Neutrophil (primary cell): ENCODE measurements around the gene PDE4D.

ENCODE experiments used
- H3K27ac ChIP-seq: fragments of 200-600 bp; sonication (generic); 2 replicates; pipeline ENCODE4 v1.5.1; 2016; ENCODE audit warnings: mild to moderate bottlenecking, moderate library complexity
- H3K27me3 ChIP-seq: fragments of 200-600 bp; sonication (generic); 2 replicates; pipeline ENCODE4 v1.6.0; 2016; ENCODE audit warnings: mild to moderate bottlenecking
- H3K36me3 ChIP-seq: fragments of 200-600 bp; sonication (generic); 2 replicates; pipeline ENCODE4 v1.5.1; 2017
- H3K4me1 ChIP-seq, 2 experiments: fragments of 200-600 bp in 1 of 2; sonication (generic) in 1 of 2; 1 replicate in 1 of 2; 2 replicates in 1 of 2; pipeline versions ENCODE4 v1.5.1 to v1.6.1; 2013 to 2016; ENCODE audit warnings: low read depth in 1 of 2, low read length in 1 of 2, mild to moderate bottlenecking in 1 of 2, moderate library complexity in 1 of 2; ENCODE audit not compliant: control insufficient read depth in 1 of 2, insufficient read depth in 1 of 2
- H3K4me3 ChIP-seq, 2 experiments: fragments of 200-600 bp in 1 of 2; sonication (generic) in 1 of 2; 1 replicate in 1 of 2; 2 replicates in 1 of 2; pipeline ENCODE4 v1.5.1; 2013 to 2016; ENCODE audit warnings: low read depth in 1 of 2, low read length in 1 of 2, mild to moderate bottlenecking in 1 of 2, moderate library complexity in 1 of 2
- H3K9me3 ChIP-seq: fragments of 200-600 bp; sonication (generic); 2 replicates; pipeline ENCODE4 v1.5.1; 2016
- TF ChIP-seq, protein P1 (sequence below): fragments of 200-600 bp; sonication (generic); IDR thresholded peaks from 2 replicates; pipeline ENCODE4 v1.5.1; 2016; ENCODE audit warnings: antibody characterized with exemption

Gene PDE4D

DNA sequence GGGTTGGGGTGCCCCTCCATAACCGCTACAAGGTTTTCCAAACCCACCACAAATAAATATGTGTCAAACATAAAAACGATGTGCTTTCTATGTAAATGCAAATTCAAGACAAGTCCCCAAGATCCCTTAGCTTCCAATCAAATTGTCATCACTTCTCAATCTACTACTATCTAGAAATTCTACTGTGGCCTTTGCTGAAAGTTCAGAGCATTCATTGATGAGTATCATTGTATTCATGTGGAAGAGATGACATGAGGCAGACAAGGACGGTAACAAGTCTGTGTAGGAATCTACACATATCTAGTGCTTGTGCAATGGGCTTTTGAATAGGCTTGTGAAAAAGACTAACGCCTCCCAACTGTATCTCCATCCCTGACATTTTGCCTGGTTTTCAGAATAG is 524.6 kb downstream of the PDE4D start:
- Histone ChIP-seq H3K27ac (no peak overlapping the region), H3K27me3 (no peaks in the 10 kb centered on the region), H3K4me1 (peaks cover 3 to 10% of the 10 kb centered on the region in 2 experiments), H3K4me3 (no peak overlapping the region), H3K36me3 (no peaks in the 10 kb centered on the region), H3K9me3 (no peaks in the 10 kb centered on the region)
- TF ChIP-seq, protein P1, sequence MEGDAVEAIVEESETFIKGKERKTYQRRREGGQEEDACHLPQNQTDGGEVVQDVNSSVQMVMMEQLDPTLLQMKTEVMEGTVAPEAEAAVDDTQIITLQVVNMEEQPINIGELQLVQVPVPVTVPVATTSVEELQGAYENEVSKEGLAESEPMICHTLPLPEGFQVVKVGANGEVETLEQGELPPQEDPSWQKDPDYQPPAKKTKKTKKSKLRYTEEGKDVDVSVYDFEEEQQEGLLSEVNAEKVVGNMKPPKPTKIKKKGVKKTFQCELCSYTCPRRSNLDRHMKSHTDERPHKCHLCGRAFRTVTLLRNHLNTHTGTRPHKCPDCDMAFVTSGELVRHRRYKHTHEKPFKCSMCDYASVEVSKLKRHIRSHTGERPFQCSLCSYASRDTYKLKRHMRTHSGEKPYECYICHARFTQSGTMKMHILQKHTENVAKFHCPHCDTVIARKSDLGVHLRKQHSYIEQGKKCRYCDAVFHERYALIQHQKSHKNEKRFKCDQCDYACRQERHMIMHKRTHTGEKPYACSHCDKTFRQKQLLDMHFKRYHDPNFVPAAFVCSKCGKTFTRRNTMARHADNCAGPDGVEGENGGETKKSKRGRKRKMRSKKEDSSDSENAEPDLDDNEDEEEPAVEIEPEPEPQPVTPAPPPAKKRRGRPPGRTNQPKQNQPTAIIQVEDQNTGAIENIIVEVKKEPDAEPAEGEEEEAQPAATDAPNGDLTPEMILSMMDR, result no peak

DNA sequence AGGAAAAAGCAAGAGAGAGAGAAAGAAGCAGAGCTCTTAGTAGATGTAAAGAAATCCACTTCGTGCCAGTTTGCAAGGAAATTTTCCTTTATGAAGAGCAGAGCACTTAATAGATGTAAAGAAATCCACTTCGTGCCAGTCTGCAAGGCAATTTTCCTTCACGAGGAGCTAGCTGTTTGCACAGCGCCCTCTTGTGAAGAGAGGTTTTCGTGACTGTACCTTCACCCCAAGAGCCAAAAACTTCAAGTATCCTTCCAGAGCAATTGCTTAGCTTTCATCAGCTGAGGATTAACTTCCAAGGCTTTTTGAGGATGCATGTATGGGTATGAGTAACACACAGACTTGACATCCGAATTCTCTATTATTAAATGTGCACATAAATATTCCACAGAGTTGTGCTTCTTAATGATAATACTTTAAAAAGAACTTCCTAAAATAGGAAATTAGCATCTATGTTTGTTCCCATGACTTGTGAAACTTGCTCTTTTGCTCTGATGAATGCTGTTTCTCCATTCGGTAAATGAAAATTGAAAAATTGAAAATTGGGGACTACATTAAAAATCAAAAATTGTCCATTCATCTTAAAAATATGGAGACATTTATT is 525.6 kb downstream of the PDE4D start:
- H3K36me3 ChIP-seq, result no peaks in the 10 kb centered on the region
- H3K27me3 ChIP-seq, result no peaks in the 10 kb centered on the region
- TF ChIP-seq, protein P1, result peak; percentile 39
- no peak overlapping the region for H3K4me3 ChIP-seq
- H3K9me3 ChIP-seq, result no peaks in the 10 kb centered on the region
- H3K27ac ChIP-seq, result no peak overlapping the region
- H3K4me1 ChIP-seq, result peaks cover 3 to 13% of the 10 kb centered on the region in 2 experiments

DNA sequence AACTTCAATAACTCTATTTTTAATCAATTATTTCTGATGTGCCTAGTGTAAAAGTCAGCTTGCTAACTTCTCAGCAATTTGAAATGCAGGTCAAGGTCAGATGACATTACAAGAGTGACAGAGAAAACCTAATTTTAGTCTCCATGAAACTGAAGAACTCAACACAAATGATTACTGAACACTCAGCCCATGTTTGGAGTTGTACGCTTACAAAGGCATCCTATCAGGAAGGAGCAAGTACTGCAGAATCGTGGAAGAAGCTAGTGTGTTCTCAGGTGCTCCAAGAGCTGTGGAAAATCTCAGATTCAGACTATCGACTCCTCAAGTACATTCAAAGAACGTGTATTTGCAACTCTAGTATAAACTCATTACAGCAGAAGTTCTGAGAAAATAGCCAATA is 526.7 kb downstream of the PDE4D start:
- Histone ChIP-seq H3K4me1 (peaks cover 7 to 23% of the 10 kb centered on the region in 2 experiments), H3K9me3 (no peaks in the 10 kb centered on the region), H3K27ac (no peak overlapping the region), H3K27me3 (no peaks in the 10 kb centered on the region), H3K36me3 (no peaks in the 10 kb centered on the region), H3K4me3 (no peak overlapping the region)
- TF ChIP-seq, protein P1, result no peak

DNA sequence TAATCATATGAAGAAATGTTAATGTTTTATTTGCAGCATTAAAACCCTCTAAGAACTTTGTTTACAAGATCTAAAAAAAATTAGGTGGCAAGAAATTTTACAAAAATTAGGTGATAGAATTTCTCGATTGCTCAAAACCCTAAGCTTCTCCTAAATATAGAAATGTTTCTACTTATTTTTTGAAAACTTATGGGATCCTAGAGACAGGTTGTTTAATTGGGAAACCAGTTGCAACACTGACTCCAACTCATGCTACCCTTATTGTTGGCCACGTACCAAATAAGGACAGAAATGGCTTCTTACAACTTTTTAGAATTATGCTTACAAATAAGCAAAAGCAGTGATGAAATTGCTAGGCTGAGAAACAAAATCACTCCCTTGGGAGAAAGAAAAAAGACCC is 531.1 kb downstream of the PDE4D start:
- H3K27ac ChIP-seq, result peak overlapping the region; percentile 82
- no peaks in the 10 kb centered on the region for H3K36me3 ChIP-seq
- H3K4me1 ChIP-seq, result peaks cover 47 to 62% of the 10 kb centered on the region in 2 experiments
- TF ChIP-seq, protein P1, result no peak
- H3K27me3 ChIP-seq, result no peaks in the 10 kb centered on the region
- no peaks in the 10 kb centered on the region for H3K9me3 ChIP-seq
- no peak overlapping the region for H3K4me3 ChIP-seq

DNA sequence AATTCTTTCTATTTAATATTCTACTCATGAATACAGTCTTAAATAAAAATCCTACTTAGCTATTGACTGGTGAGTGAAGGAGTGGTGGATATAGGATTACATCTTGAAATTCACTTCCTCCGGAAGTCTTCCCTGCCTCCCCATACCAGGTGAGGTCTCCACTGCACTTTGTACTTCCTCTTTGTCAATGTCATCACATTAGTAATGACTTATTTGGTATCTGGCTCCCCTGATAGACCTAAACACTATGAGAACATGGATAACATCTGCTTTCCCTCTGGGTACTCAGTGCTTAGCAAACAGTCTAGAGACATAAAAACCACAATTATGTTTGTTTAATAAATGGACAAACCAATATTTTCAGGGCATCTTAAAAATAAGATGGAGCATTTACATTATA is 532.1 kb downstream of the PDE4D start:
- Histone ChIP-seq H3K4me1 (peaks cover 57 to 72% of the 10 kb centered on the region in 2 experiments), H3K27ac (peak overlapping the region; percentile 82), H3K4me3 (no peak overlapping the region), H3K36me3 (no peaks in the 10 kb centered on the region), H3K27me3 (no peaks in the 10 kb centered on the region), H3K9me3 (no peaks in the 10 kb centered on the region)
- TF ChIP-seq, protein P1, result no peak
